Left lung (tissue), 10 donors: Measurements from ENCODE around the gene GADL1. TPM values are rescaled to one million over a fixed set of nuclear protein-coding genes. Genes with fewer than 3 reads are reported as not detected.

Experiments used
- ATAC-seq: fragments of 200-7000 bp; cut with Tn5 transposase; one replicate; pipeline ENCODE4 v1.9.1; 2020; ENCODE audit warnings: moderate library complexity
- DNase-seq, 4 donors: peaks; one replicate each; pipeline ENCODE4 v3.0.0-alpha.2; 2013 to 2020
- H3K27ac ChIP-seq, 2 donors: fragments of 200-600 bp; sonication (generic) in 1 of 2; one replicate each; pipeline versions ENCODE4 v1.5.0 to v1.8.0; 2020 to 2021
- H3K27me3 ChIP-seq, 2 donors: fragments of 200-600 bp; sonication (generic) in 1 of 2; one replicate each; pipeline versions ENCODE4 v1.5.0 to v1.8.0; 2020 to 2021
- H3K36me3 ChIP-seq, 2 donors: fragments of 200-600 bp; sonication (generic) in 1 of 2; one replicate each; pipeline versions ENCODE4 v1.5.0 to v1.8.0; 2020 to 2021
- H3K4me1 ChIP-seq, 2 donors: fragments of 200-600 bp; one replicate each; pipeline ENCODE4 v1.8.0; 2021
- H3K4me3 ChIP-seq, 2 donors: fragments of 200-600 bp; sonication (generic) in 1 of 2; one replicate each; pipeline versions ENCODE4 v1.5.0 to v1.8.0; 2020 to 2021; ENCODE audit warnings: mild to moderate bottlenecking in 1 of 2
- H3K9me3 ChIP-seq, 2 donors: fragments of 200-600 bp; sonication (generic) in 1 of 2; one replicate each; pipeline versions ENCODE4 v1.5.0 to v1.8.0; 2020 to 2021
- intact Hi-C, 2 donors: fragments of 100-400 bp; cut with DNase I; formaldehyde crosslinking; loops; one replicate each; pipeline versions ENCODE4 v1.11.2 to v1.14.2; 2022
- polyA plus RNA-seq, 6 donors: library from polyadenylated mRNA; unstranded; fragments of 120-200 nt; gene quantifications; one replicate each; pipeline ENCODE4 v1.2.1, GENCODE V29; 2013; ENCODE audit not compliant: insufficient read length in 6 of 6
- total RNA-seq, 2 donors: library from RNA; stranded (reverse); fragmentation: NEBNext Ultra II Directional; extraction: Animal tissue kit (Norgen Biotek cat#: 25700); gene quantifications; one replicate each; pipeline ENCODE4 v1.2.1, GENCODE V29; 2021
- TF ChIP-seq, protein P1 (sequence below), 2 donors: fragments of 200-600 bp; sonication (generic) in 1 of 2; IDR thresholded peaks; one replicate each; pipeline versions ENCODE4 v1.5.0 to v1.8.0; 2021; ENCODE audit warnings: antibody characterized with exemption in 2 of 2
- donor health status: DM: no; HTN: yes; CAD: no.
- donor health status: DM: no; HTN: no; CAD: no.

GADL1 gene
- total and polyA plus RNA-seq, 8 donors = 0.10 to 2.5 (median 0.79) TPM; not detected in 1

- no peak overlapping the region for H3K4me3 ChIP-seq
- DNase-seq = no peak
- intact Hi-C loops = no loop called here
- H3K27ac ChIP-seq = no peak overlapping the region
- no peaks in the 10 kb centered on the region for H3K27me3 ChIP-seq
- TF ChIP-seq, protein P1, sequence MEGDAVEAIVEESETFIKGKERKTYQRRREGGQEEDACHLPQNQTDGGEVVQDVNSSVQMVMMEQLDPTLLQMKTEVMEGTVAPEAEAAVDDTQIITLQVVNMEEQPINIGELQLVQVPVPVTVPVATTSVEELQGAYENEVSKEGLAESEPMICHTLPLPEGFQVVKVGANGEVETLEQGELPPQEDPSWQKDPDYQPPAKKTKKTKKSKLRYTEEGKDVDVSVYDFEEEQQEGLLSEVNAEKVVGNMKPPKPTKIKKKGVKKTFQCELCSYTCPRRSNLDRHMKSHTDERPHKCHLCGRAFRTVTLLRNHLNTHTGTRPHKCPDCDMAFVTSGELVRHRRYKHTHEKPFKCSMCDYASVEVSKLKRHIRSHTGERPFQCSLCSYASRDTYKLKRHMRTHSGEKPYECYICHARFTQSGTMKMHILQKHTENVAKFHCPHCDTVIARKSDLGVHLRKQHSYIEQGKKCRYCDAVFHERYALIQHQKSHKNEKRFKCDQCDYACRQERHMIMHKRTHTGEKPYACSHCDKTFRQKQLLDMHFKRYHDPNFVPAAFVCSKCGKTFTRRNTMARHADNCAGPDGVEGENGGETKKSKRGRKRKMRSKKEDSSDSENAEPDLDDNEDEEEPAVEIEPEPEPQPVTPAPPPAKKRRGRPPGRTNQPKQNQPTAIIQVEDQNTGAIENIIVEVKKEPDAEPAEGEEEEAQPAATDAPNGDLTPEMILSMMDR (IDR thresholded peaks at IDR 0.05) = peak in 1 of 2 donors; percentile 15
- no peaks in the 10 kb centered on the region for H3K36me3 ChIP-seq
- H3K4me1 ChIP-seq = peaks cover 0 to 13% of the 10 kb centered on the region in 2 donors
- ATAC-seq = peak; percentile 39
- no peaks in the 10 kb centered on the region for H3K9me3 ChIP-seq
Measured at GRCh38 chr3:30747771-30748281, 146.6 kb downstream of the GADL1 start.

GRCh38 chr3:30743641-30744317, 150.7 kb downstream of the GADL1 start:
- TF ChIP-seq, protein P1 (IDR thresholded peaks at IDR 0.05) = no peak
- intact Hi-C loops = no loop called here
- Histone ChIP-seq H3K4me1 (peaks cover 0 to 7% of the 10 kb centered on the region in 2 donors), H3K4me3 (no peak overlapping the region), H3K9me3 (no peaks in the 10 kb centered on the region), H3K27me3 (no peaks in the 10 kb centered on the region), H3K36me3 (no peaks in the 10 kb centered on the region), H3K27ac (no peak overlapping the region)
- DNase-seq (no peak), ATAC-seq (no peak)

DNA sequence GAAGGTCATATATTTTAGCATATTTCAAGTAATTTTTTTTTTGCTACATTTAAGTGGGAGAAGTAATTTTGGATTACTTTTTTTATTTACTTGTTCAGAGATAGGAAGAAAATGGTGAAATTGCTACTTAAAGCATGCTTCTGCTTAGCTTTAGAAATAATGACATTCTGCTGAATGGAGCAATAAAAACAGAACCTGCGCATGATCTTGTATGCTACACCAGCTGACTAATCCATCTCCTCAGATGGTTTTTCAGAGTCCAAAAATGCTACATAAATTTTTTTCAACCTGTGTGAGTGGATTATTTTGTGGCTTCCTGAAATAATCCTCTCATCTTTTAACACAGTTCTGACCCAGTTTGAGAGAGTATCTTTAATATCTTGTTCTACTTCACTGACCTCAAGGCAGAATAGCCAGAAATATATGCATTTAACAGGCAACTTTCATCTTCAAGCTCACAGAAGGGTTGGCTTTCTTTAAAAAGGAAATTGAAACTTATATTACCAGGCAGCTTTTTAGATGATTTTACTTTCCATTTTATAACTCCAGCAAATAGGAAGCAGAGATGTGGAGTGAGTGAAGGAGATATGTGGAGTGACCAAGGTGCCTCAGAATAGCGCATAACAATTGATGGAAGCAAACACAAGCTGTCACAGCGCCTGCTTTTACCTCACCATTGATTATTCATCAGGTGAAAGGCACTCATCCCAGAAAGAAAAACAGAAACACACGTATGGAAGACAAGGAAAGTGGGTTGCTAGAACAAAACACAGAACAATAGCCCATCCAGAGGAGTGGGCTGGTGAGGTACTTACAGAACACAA, 151.5 kb downstream of the GADL1 start:
- no peaks in the 10 kb centered on the region for H3K36me3 ChIP-seq
- ATAC-seq (no peak), DNase-seq (no peak)
- H3K4me3 ChIP-seq = no peak overlapping the region
- TF ChIP-seq, protein P1 (IDR thresholded peaks at IDR 0.05) = no peak
- H3K27ac ChIP-seq = no peak overlapping the region
- peaks cover 0 to 7% of the 10 kb centered on the region in 2 donors for H3K4me1 ChIP-seq
- H3K27me3 ChIP-seq = no peaks in the 10 kb centered on the region
- H3K9me3 ChIP-seq = no peaks in the 10 kb centered on the region
- intact Hi-C loops = no loop called here

- Histone ChIP-seq H3K27ac (no peak overlapping the region), H3K9me3 (no peaks in the 10 kb centered on the region), H3K36me3 (no peaks in the 10 kb centered on the region), H3K4me3 (no peak overlapping the region), H3K27me3 (no peaks in the 10 kb centered on the region), H3K4me1 (no peaks in the 10 kb centered on the region)
- no peak for ATAC-seq
- TF ChIP-seq, protein P1 (IDR thresholded peaks at IDR 0.05) = no peak
- DNase-seq = no peak
- intact Hi-C loops = no loop called here
Measured at GRCh38 chr3:30741889-30742288, 152.6 kb downstream of the GADL1 start.

DNA sequence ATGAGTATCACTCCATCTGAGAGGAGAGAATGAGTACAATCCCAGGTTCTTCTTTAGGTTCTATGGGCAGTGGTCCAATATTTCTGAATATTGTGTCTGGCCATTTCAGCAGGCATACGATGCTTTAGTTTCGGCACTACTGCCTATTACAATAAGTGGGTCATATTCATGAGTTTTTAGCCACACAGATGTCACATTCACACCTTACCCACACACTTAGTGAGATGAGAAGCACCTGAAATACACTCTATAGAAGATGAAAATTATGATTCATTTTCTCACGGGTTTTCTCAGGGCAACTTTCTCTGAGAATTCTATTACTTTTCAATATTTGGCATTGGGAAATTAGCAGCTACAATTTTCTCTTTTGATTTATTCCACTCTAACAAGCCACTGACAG, 155.9 kb downstream of the GADL1 start:
- H3K4me3 ChIP-seq = no peak overlapping the region
- H3K4me1 ChIP-seq = no peaks in the 10 kb centered on the region
- DNase-seq = no peak
- TF ChIP-seq, protein P1 (IDR thresholded peaks at IDR 0.05) = no peak
- H3K36me3 ChIP-seq = no peaks in the 10 kb centered on the region
- H3K27me3 ChIP-seq = no peaks in the 10 kb centered on the region
- no peak overlapping the region for H3K27ac ChIP-seq
- no peak for ATAC-seq
- intact Hi-C loops = no loop called here
- H3K9me3 ChIP-seq = no peaks in the 10 kb centered on the region
